Activated naive CD4-positive, alpha-beta T cell treated with anti-CD3 and anti-CD28 coated beads, Interleukin-2, amount 10 ng/mL, durations not matched to agents 7 days and 5 days (primary cell): ENCODE results near the gene SEPTIN10.

ENCODE experiments used
- CTCF ChIA-PET: fragments of 350-600 bp; sonication (Branson Sonifier 250); formaldehyde crosslinking; loops from one replicate; lab custom pipeline; 2021; ENCODE audit warnings: antibody characterized with exemption; lab: Charles Lee
- DNase-seq: peaks from one replicate; pipeline ENCODE4 v3.0.0-alpha.2; 2020
- H3K27ac Mint-ChIP-seq: one replicate; pipeline ENCODE4 v1.8.0; 2021; ENCODE audit warnings: mild to moderate bottlenecking, moderate library complexity, mixed read lengths
- H3K27me3 Mint-ChIP-seq: one replicate; pipeline ENCODE4 v1.8.0; 2021; ENCODE audit warnings: mild to moderate bottlenecking, mixed read lengths
- H3K36me3 Mint-ChIP-seq: one replicate; pipeline ENCODE4 v1.8.0; 2021; ENCODE audit warnings: mixed read lengths
- H3K4me1 Mint-ChIP-seq: one replicate; pipeline ENCODE4 v1.8.0; 2021; ENCODE audit warnings: mixed read lengths
- H3K4me3 Mint-ChIP-seq: one replicate; pipeline ENCODE4 v1.8.0; 2021; ENCODE audit warnings: mild to moderate bottlenecking, moderate library complexity, mixed read lengths
- H3K9me3 Mint-ChIP-seq: one replicate; pipeline ENCODE4 v1.8.0; 2021; ENCODE audit warnings: mixed read lengths

Gene SEPTIN10

DNA sequence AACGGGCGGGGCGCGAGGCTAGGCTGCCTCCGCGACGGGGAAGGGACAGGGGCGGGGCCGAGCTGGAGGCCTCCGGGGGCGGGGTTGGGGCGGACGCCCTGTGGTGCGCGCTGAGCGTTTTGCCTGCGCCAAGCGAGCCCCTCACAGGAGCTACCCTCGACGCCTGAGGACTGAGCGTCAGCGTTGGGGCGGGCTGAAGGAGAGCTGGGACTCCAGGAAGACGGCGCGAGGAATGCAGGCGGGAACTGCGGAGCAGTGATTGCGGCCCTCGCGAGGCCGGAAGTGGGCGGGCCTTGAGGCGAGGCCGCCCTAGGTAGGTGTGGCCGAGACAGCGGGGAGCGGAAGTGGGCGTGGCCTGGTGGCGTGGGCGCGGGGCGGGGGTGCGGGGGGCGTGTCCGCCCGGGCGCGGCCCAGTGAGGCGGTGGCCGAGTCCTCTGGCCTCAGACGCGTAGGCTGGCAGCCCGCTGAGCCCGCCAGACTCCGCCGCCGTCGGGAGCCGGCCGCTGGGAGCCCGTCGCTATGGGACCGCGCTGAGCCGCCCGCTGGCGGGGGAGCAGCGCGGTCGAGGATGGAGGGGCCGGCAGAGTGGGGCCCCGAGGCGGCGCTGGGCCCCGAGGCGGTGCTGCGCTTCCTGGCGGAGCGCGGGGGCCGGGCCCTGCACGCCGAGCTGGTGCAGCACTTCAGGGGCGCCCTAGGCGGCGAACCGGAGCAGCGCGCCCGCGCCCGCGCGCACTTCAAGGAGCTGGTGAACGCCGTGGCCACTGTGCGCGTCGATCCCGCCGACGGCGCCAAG is at the start of gene SEPTIN10, which contains the start of gene SOWAHC:
SEPTIN10 (minus strand) TSS at position 45 of the 793 bp plus-strand sequence. CDS start 139 bp downstream, outside the sequence.
SOWAHC (plus strand) TSS at position 443 of the 793 bp plus-strand sequence; CDS start at position 569, 126 bp downstream.
- H3K27ac Mint-ChIP-seq: peak within 1 kb of the TSS; percentile 75
- peaks cover 13% of the 10 kb centered on the region for H3K4me1 Mint-ChIP-seq
- peak within 1 kb of the TSS; percentile 82 for H3K4me3 Mint-ChIP-seq
- no peaks in the 10 kb centered on the region for H3K9me3 Mint-ChIP-seq
- peak; percentile 85 for DNase-seq
- peaks cover 78% of the 10 kb centered on the region for H3K27me3 Mint-ChIP-seq
- CTCF ChIA-PET: no interaction called here
- peaks cover 2% of the 10 kb centered on the region for H3K36me3 Mint-ChIP-seq

- no peak for DNase-seq
- CTCF ChIA-PET: interaction anchor here (1.4 kb wide), 1 partner anchor 116 kb away, joined by 7 read pairs; no protein-coding TSS in a partner anchor
- Mint-ChIP-seq H3K27me3 (peaks cover 22% of the 10 kb centered on the region), H3K9me3 (no peaks in the 10 kb centered on the region), H3K27ac (no peak overlapping the region), H3K36me3 (no peaks in the 10 kb centered on the region), H3K4me1 (no peaks in the 10 kb centered on the region), H3K4me3 (no peak overlapping the region)
Observed at GRCh38 chr2:109662889-109663288, 49.1 kb upstream of the SEPTIN10 start.

GRCh38 chr2:109660046-109660860 is 46.5 kb upstream of the SEPTIN10 start:
- H3K9me3 Mint-ChIP-seq: no peaks in the 10 kb centered on the region
- no peak overlapping the region for H3K4me3 Mint-ChIP-seq
- CTCF ChIA-PET: no interaction called here
- H3K27ac Mint-ChIP-seq: no peak overlapping the region
- no peak for DNase-seq
- H3K27me3 Mint-ChIP-seq: peaks cover 15% of the 10 kb centered on the region
- H3K36me3 Mint-ChIP-seq: no peaks in the 10 kb centered on the region
- no peaks in the 10 kb centered on the region for H3K4me1 Mint-ChIP-seq

DNA sequence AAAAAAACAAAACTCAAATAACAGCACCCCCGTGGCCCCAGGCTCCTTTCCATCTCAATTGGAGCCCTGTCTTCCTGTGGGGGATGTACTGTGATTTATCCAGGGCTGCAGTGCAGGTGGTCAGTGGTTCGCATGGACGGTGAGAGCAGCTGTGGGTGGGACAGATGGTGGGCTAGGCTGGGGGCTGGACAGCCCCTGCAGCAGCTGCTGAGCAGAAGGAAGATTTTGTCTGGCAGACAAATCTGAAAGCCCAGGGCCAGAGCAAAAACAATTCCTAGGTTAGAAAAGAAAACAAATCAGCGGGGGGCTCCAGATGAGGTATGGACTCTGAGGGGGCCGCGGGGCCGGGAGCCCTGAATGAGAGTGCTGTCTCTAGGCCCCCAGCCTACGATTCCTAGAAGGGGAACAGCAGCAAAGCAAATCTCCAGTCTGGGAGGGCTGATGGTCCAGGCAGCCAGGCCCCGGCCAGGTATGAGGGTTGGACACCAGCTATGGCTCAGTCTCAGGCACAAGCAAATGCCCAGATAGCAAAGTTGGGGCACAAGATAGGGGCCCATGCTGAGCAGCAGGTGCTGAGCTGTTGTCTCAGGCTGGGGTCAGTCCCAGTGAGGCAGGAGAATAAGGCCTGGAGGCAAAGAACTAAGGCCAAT is 45.8 kb upstream of the SEPTIN10 start:
- Mint-ChIP-seq H3K4me3 (no peak overlapping the region), H3K36me3 (no peaks in the 10 kb centered on the region), H3K27ac (no peak overlapping the region), H3K4me1 (no peaks in the 10 kb centered on the region), H3K9me3 (no peaks in the 10 kb centered on the region), H3K27me3 (peaks cover 18% of the 10 kb centered on the region)
- CTCF ChIA-PET: no interaction called here
- no peak for DNase-seq

GRCh38 chr2:109655287-109655686 is 41.5 kb upstream of the SEPTIN10 start:
- DNase-seq: no peak
- H3K4me1 Mint-ChIP-seq: no peaks in the 10 kb centered on the region
- H3K36me3 Mint-ChIP-seq: no peaks in the 10 kb centered on the region
- H3K27me3 Mint-ChIP-seq: peaks cover 7% of the 10 kb centered on the region
- no peak overlapping the region for H3K4me3 Mint-ChIP-seq
- H3K9me3 Mint-ChIP-seq: no peaks in the 10 kb centered on the region
- no peak overlapping the region for H3K27ac Mint-ChIP-seq
- CTCF ChIA-PET: no interaction called here

- no peak for DNase-seq
- Mint-ChIP-seq H3K4me1 (no peaks in the 10 kb centered on the region), H3K9me3 (no peaks in the 10 kb centered on the region), H3K27ac (no peak overlapping the region), H3K27me3 (peaks cover 7% of the 10 kb centered on the region), H3K4me3 (no peak overlapping the region), H3K36me3 (no peaks in the 10 kb centered on the region)
- CTCF ChIA-PET: no interaction called here
Observed at GRCh38 chr2:109654326-109655050, 40.7 kb upstream of the SEPTIN10 start.

DNA sequence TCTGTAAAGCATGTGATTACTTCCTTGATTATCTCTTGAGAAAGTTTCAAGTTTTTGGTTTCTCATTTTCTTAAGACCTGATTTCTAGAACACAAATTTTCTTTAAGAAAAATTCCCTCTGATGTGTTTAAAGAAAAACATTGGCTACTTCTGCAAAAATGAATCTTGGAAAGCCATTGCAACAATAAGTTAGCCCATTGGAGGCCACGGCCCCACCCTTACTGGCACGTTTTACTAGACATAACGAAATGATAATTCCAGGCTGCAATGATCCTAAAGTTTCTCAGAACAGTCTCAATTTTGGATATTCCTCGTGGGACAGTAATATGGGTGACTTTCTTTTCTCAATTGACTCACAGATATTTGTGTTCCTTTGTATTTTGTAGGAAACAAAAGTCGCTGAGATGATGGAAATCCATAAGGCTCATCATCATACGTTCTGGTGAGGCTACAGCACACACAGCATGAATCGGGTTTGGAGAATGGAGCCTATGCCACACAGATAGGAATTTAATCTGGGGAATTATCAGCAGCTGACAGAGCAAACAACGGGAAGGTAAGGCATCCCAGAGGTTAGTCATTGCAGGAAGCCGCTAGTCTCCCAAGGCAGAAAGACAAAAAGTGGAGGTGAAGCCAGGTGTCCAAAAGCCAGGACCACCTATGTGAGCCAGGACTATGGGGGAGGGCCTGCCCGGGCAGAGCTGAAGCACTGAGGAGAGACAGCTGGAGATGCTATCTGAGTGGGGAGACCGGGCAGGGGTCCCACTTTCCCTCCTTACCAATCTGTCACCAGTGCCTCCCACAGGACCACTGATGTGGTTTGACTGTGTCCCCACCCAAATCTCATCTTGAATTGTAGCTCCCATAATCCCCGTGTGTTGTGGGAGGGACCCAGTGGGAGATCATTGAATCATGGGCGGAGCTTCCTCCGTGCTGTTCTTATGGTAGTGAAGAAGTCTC is 36.2 kb upstream of the SEPTIN10 start:
- Mint-ChIP-seq H3K4me1 (no peaks in the 10 kb centered on the region), H3K27me3 (peaks cover 12% of the 10 kb centered on the region), H3K27ac (no peak overlapping the region), H3K9me3 (no peaks in the 10 kb centered on the region), H3K36me3 (no peaks in the 10 kb centered on the region), H3K4me3 (no peak overlapping the region)
- DNase-seq: no peak
- CTCF ChIA-PET: no interaction called here

DNA sequence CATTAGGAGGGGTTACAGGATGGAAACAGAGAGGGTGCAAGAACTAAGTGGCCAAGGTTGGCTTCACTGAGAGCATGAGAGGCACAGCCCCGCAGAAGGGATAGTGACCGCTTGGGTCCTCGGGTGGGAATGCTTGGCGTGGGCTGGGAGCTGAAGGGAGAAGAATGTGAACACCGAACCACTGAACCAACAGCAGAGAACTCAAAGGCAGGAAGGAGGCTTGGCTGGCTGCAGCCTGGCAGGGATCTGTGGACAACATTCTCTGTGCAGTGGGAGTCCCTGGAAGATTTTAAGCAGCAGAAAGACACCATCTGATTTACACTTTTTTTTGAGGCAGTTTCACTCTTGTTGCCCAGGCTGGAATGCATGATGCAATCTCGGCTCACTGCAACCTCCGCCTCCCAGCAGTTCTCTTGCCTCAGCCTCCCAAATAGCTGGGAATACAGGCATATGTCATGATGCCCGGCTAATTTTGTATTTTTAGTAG is 34.3 kb upstream of the SEPTIN10 start:
- no peaks in the 10 kb centered on the region for H3K9me3 Mint-ChIP-seq
- CTCF ChIA-PET: no interaction called here
- peaks cover 14% of the 10 kb centered on the region for H3K27me3 Mint-ChIP-seq
- no peak overlapping the region for H3K4me3 Mint-ChIP-seq
- no peaks in the 10 kb centered on the region for H3K36me3 Mint-ChIP-seq
- no peak overlapping the region for H3K27ac Mint-ChIP-seq
- no peaks in the 10 kb centered on the region for H3K4me1 Mint-ChIP-seq
- DNase-seq: no peak

DNA sequence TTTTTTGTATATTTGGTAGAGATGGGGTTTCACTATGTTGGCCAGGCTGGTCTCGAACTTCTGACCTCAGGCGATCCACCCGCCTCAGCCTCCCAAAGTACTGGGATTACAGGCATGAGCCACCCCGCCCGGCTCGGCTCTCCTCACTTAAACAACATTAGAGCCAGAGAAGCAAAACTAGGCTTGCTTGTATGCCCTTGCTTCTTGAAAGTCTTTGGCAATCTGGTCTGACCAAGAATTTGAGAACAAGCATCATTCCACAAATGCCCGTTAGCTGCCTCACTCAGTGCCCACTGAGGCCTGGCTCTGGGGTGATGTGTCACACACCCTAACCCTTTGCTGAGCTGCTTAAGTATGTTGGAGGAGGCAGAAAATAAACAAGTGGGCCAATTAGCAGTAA is 33.9 kb upstream of the SEPTIN10 start:
- Mint-ChIP-seq H3K4me3 (no peak overlapping the region), H3K27ac (no peak overlapping the region), H3K4me1 (no peaks in the 10 kb centered on the region), H3K27me3 (peaks cover 14% of the 10 kb centered on the region), H3K36me3 (no peaks in the 10 kb centered on the region), H3K9me3 (no peaks in the 10 kb centered on the region)
- no peak for DNase-seq
- CTCF ChIA-PET: no interaction called here

DNA sequence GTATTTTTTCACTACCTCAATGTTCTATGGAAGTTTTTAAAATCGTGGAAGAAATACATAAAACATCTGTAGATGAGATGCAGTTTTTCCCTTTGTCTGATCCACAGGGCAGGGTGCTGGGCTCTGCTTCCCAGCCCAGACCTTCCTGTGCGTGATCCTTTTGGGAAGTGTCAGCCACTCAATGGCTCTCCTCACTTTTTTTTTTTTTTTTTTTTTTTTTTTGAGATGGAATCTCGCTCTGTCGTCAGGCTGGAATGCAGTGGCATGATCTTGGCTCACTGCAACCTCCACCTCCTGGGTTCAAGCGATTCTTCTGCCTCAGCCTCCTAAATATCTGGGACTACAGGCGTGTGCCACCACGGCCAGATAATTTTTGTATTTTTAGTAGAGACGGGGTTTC is 33.2 kb upstream of the SEPTIN10 start:
- H3K27me3 Mint-ChIP-seq: peaks cover 14% of the 10 kb centered on the region
- CTCF ChIA-PET: no interaction called here
- no peaks in the 10 kb centered on the region for H3K9me3 Mint-ChIP-seq
- no peak overlapping the region for H3K4me3 Mint-ChIP-seq
- no peak for DNase-seq
- no peaks in the 10 kb centered on the region for H3K36me3 Mint-ChIP-seq
- H3K27ac Mint-ChIP-seq: no peak overlapping the region
- no peaks in the 10 kb centered on the region for H3K4me1 Mint-ChIP-seq

DNA sequence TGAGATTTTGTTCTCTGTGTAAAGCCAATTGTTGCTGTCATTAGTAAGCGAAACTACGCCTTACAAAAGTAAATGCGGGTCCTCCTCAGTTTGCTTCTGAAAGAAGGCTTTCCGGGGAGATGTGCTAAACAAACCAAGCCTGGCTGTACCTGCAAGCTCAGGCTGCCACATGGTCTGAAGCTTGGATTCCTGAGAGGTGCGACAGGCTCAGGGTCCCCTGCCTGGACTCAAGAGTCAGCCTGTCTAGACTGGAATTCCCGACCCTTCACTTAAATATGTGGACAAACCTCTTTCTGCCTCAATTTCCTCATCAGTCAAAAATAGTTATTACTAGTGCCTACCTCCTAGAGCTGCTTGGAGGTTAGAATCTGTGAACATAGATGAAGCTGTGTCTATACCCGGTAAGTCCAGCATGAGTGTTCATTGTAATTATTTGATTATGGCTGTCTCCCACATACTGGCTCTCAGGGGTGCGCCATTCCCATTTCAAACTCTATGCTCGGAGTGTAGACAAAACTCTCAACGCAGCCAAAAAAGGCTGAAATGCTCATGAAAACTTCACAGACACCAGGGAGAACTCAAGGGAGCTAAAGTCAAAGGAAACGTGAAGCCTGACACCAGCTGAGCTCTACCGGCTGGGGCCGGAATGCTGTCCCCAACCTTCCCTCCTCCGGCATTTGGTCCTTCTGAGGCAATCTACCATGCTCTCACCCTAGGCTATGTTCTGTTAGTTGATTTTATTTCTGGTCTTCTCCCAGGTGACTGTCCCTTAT is 31.8 kb upstream of the SEPTIN10 start:
- CTCF ChIA-PET: no interaction called here
- peaks cover 14% of the 10 kb centered on the region for H3K27me3 Mint-ChIP-seq
- no peaks in the 10 kb centered on the region for H3K4me1 Mint-ChIP-seq

GRCh38 chr2:109644571-109645275 is 31.0 kb upstream of the SEPTIN10 start:
- CTCF ChIA-PET: interaction anchor here (0.6 kb wide), 1 partner anchor 121 kb away, joined by 4 read pairs; no protein-coding TSS in a partner anchor
- no peak for DNase-seq
- Mint-ChIP-seq H3K4me1 (no peaks in the 10 kb centered on the region), H3K27me3 (peaks cover 14% of the 10 kb centered on the region), H3K27ac (no peak overlapping the region), H3K4me3 (no peak overlapping the region), H3K36me3 (no peaks in the 10 kb centered on the region), H3K9me3 (no peaks in the 10 kb centered on the region)

More for the DNA sequence above, 31.8 kb upstream of the SEPTIN10 start:
- Mint-ChIP-seq H3K36me3 (no peaks in the 10 kb centered on the region), H3K9me3 (no peaks in the 10 kb centered on the region), H3K4me3 (no peak overlapping the region), H3K27ac (no peak overlapping the region)
- no peak for DNase-seq
